ENCODE data around the gene ANKLE2. TPM values are rescaled to one million over a fixed set of nuclear protein-coding genes. Genes with fewer than 3 reads are reported as not detected.

ANKLE2 gene
- total and polyA plus RNA-seq, 4 donors: 8.4 to 24.1 (median 15.4) TPM

GRCh38 chr12:132765361-132765760 lies 3.7 kb upstream of the ANKLE2 start:
- TF ChIP-seq FOXA1 (IDR thresholded peaks at IDR 0.05) (no peak), JUND (IDR thresholded peaks at IDR 0.05) (no peak), EGR1 (IDR thresholded peaks at IDR 0.05; ENCODE audit: low read depth in 2 of 2) (no peak), YY1 (IDR thresholded peaks at IDR 0.05) (no peak), ATF3 (IDR thresholded peaks at IDR 0.05) (no peak), NR2F2 (IDR thresholded peaks at IDR 0.05) (no peak), HNF4G (IDR thresholded peaks at IDR 0.05) (no peak), FOXA2 (IDR thresholded peaks at IDR 0.05) (no peak), SP1 (IDR thresholded peaks at IDR 0.05) (no peak), GABPA (IDR thresholded peaks at IDR 0.05 in 1 of 2, conservative IDR thresholded peaks at IDR 0.05 in 1 of 2) (no peak), ZBTB33 (IDR thresholded peaks at IDR 0.05) (no peak), REST (IDR thresholded peaks at IDR 0.05) (no peak), RXRA (IDR thresholded peaks at IDR 0.05) (no peak), RAD21 (IDR thresholded peaks at IDR 0.05) (no peak), TAF1 (conservative IDR thresholded peaks at IDR 0.05) (no peak), CTCF (IDR thresholded peaks at IDR 0.05; ENCODE audit: low read depth, low read length, missing input control) (no peak), MAX (IDR thresholded peaks at IDR 0.05) (no peak), HNF4A (conservative IDR thresholded peaks at IDR 0.05) (no peak)
- DNase-seq (ENCODE audit: low spot score): no peak
- no peak overlapping the region for H3K27ac ChIP-seq (ENCODE audit: low read depth in 1 of 2, low read length in 2 of 2)
- H3K4me1 ChIP-seq (ENCODE audit: control insufficient read depth in 4 of 4, insufficient read depth in 4 of 4, low read length in 3 of 4): peaks cover under 1 to 17% (median 10%) of the 10 kb centered on the region in 4 donors
- no peaks in the 10 kb centered on the region for H3K9me3 ChIP-seq (ENCODE audit: control insufficient read depth in 4 of 4, low read length in 3 of 4)
- 73% methylated on average over 11 of the region's 11 CpGs for WGBS
- H3K36me3 ChIP-seq (ENCODE audit: control insufficient read depth in 4 of 4, insufficient read depth in 3 of 4, low read depth in 1 of 4, low read length in 3 of 4): peaks cover 0 to 2% (median 0%) of the 10 kb centered on the region in 4 donors
- H3K9ac ChIP-seq (ENCODE audit: low read depth in 1 of 2, low read length in 2 of 2): no peak overlapping the region
- no peaks in the 10 kb centered on the region for H3K27me3 ChIP-seq (ENCODE audit: control insufficient read depth in 4 of 4, insufficient read depth in 4 of 4, low read length in 3 of 4)
- no peak overlapping the region for H3K4me3 ChIP-seq (ENCODE audit: low read depth in 1 of 3, low read length in 3 of 3)
